VCaP (cell line): ENCODE data around the gene ZNF25.
"Not testable (repeated sequence)": the region's sequence is repeated elsewhere in the genome, so short reads cannot be mapped to it uniquely, and the experiment has no call there.

Experiments
- H3K27ac ChIP-seq: fragments of 450-650 bp; 2 replicates; pipeline ENCODE4 v1.5.1; 2017
- TF ChIP-seq, protein P1 (sequence below): fragments of 450-650 bp; conservative IDR thresholded peaks from 2 replicates; pipeline ENCODE4 v1.5.1; 2017; ENCODE audit warnings: mild to moderate bottlenecking, moderate library complexity

Gene ZNF25

DNA sequence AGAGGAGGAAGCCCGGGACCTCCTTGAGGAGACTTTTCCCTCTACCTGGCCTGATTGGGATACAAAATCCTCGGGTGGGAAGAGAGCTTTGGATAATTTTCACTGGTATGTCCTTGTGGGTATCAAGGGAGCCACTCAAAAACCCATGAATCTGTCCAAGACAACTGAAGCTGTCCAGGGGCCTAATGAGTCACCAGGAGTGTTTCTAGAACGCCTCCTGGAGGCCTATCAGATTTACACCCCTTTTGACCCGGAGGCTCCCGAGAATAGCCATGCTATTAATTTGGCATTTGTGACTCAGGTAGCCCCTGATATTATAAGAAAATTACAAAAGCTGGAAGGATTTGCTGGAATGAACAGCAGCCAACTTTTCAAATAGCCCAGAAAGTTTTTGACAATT, 38.6 kb downstream of the ZNF25 start:
- H3K27ac ChIP-seq, result no peak overlapping the region
- TF ChIP-seq, protein P1, sequence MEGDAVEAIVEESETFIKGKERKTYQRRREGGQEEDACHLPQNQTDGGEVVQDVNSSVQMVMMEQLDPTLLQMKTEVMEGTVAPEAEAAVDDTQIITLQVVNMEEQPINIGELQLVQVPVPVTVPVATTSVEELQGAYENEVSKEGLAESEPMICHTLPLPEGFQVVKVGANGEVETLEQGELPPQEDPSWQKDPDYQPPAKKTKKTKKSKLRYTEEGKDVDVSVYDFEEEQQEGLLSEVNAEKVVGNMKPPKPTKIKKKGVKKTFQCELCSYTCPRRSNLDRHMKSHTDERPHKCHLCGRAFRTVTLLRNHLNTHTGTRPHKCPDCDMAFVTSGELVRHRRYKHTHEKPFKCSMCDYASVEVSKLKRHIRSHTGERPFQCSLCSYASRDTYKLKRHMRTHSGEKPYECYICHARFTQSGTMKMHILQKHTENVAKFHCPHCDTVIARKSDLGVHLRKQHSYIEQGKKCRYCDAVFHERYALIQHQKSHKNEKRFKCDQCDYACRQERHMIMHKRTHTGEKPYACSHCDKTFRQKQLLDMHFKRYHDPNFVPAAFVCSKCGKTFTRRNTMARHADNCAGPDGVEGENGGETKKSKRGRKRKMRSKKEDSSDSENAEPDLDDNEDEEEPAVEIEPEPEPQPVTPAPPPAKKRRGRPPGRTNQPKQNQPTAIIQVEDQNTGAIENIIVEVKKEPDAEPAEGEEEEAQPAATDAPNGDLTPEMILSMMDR, result no peak

DNA sequence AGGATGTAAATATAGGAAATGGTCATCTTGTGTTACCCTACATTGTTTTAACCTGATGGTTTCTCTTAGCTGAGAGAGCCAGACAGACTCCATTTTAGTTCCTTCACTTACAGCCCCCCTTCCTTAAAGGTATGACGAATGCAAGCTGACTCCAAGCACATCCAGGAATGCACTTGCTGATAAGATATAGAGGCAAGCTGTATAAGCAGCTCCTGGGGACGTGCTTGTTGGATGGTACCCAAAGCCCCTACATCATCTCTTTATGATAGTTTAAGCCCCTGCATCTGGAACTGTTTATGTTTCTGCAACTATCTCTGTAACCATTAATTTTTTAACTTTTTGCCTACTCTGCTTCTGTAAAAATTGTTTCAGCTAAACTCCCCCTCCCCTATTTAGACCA, 41.7 kb downstream of the ZNF25 start:
- TF ChIP-seq, protein P1, result no peak
- H3K27ac ChIP-seq, result no peak overlapping the region

DNA sequence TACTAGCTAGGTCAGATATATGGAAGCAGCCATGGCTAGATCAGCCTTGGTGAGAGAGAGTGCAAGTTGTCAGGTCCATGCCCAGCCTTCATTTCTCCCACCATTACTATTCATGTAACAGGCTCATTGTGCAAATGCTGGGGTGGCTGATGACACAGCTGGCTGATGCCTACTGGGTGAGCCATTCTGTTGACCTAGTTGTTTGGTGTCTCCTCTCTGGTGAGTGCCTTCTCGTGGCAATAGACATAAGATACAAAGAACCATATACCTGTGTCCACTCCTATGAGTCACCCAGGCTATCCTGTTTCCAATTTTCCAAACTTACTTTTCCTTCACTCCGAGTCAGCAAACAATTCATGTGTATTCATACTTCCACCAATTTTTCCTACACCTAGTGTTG, 46.0 kb downstream of the ZNF25 start:
- no peak overlapping the region for H3K27ac ChIP-seq
- TF ChIP-seq, protein P1, result no peak

DNA sequence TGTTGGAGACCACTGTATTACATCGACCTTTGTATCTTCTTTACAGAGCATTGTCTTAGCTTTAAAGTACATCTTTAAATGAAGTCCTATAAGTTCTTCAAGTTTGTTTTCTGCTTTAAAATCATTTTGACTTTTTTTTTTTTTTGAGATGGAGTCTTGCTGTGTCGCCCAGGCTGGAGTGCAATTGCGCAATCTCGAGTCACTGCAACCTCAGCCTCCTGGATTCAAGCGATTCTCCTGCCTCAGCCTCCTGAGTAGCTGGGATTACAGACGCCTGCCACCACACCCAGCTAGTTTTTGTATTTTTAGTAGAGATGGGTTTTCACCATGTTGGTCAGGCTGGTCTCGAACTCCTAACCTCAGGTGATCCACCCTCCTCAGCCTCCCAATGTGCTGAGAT, 68.3 kb downstream of the ZNF25 start:
- H3K27ac ChIP-seq, result not testable (repeated sequence)

DNA sequence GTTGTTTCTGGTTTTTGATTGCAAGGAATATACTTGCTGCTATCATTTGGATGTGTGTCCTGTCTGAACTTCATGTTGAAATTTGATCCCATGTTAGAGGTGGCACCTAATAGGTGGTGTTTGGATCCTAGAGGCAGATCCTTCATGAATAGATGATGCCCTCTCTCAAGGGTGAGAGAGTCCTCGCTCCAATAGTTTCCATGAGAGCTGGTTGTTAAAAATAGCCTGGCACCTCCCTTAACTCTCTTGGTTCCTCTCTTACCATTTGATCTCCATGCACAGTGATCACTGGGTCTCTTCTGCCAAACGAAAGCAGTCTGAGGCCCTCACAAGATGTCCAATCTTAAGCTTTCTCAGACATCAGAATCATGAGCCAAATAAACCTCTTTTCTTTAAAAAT, 70.1 kb downstream of the ZNF25 start:
- TF ChIP-seq, protein P1, result no peak

More for the DNA sequence above, 70.1 kb downstream of the ZNF25 start:
- H3K27ac ChIP-seq, result no peak overlapping the region
